SK-N-SH (cell line): ENCODE results near the gene ZNF680. TPM values are rescaled to one million over a fixed set of nuclear protein-coding genes. Genes with fewer than 3 reads are reported as not detected.

Experiments used
- CTCF ChIA-PET: fragments of 300-600, 350-600 bp; formaldehyde crosslinking; extraction: SDS; loops from one replicate; lab custom pipeline; 2021; lab: Yijun Ruan, JAX
- POLR2A ChIA-PET: fragments of 350-600 bp; sonication (Branson Sonifier 250); formaldehyde crosslinking; extraction: SDS; loops from one replicate; lab custom pipeline; 2020; ENCODE audit warnings: antibody characterized with exemption, inconsistent platforms; lab: Yijun Ruan, JAX
- DNase-seq: peaks from one replicate; pipeline ENCODE4 v3.0.0; 2012
- H2AFZ ChIP-seq: fragments of 200-600 bp; sonication (generic); 2 replicates; pipeline ENCODE4 v1.8.1; 2016; ENCODE audit warnings: antibody characterized with exemption, mild to moderate bottlenecking, low read depth
- H3F3A ChIP-seq: fragments of 200-600 bp; sonication (generic); replicated peaks from 2 replicates; pipeline ENCODE3; 2016; ENCODE audit warnings: antibody characterized with exemption, mild to moderate bottlenecking; ENCODE audit not compliant: insufficient read depth
- H3K27ac ChIP-seq, 2 experiments: fragments of 200-500 bp in 1 of 2; fragments of 200-600 bp in 1 of 2; sonication (Bioruptor generic) in 1 of 2; sonication (generic), shearing (Covaris generic) in 1 of 2; 2 replicates each; pipeline versions ENCODE4 v1.5.1 to v1.6.1; 2014 to 2016; ENCODE audit warnings: low read depth in 2 of 2, inconsistent platforms in 1 of 2, low read length in 1 of 2, mild to moderate bottlenecking in 1 of 2, mixed read lengths in 1 of 2
- H3K27me3 ChIP-seq: fragments of 200-600 bp; sonication (generic), shearing (Covaris generic); 2 replicates; pipeline ENCODE4 v1.6.1; 2016; ENCODE audit warnings: mixed run types; ENCODE audit not compliant: insufficient read depth
- H3K36me3 ChIP-seq, 2 experiments: fragments of 200-500 bp in 1 of 2; fragments of 200-600 bp in 1 of 2; sonication (Bioruptor generic) in 1 of 2; sonication (generic) in 1 of 2; replicated peaks in 1 of 2; 2 replicates each; pipeline versions ENCODE3 to v1.5.1; 2014 to 2016; ENCODE audit warnings: low read length in 1 of 2, mild to moderate bottlenecking in 1 of 2; ENCODE audit not compliant: insufficient read depth in 2 of 2, control insufficient read depth in 1 of 2
- H3K4me1 ChIP-seq, 2 experiments: fragments of 200-500 bp in 1 of 2; fragments of 200-600 bp in 1 of 2; sonication (Bioruptor generic) in 1 of 2; sonication (generic), shearing (Covaris generic) in 1 of 2; 2 replicates each; pipeline versions ENCODE4 v1.5.1 to v1.6.1; 2014 to 2016; ENCODE audit warnings: low read depth in 1 of 2, low read length in 1 of 2, mixed run types in 1 of 2; ENCODE audit not compliant: insufficient read depth in 2 of 2, control insufficient read depth in 1 of 2
- H3K4me2 ChIP-seq: fragments of 200-600 bp; sonication (generic), shearing (Covaris generic); 2 replicates; pipeline ENCODE4 v1.6.1; 2017; ENCODE audit warnings: mixed run types
- H3K4me3 ChIP-seq, 2 experiments: fragments of 200-500 bp in 1 of 2; fragments of 200-600 bp in 1 of 2; sonication (Bioruptor generic) in 1 of 2; sonication (generic), shearing (Covaris generic) in 1 of 2; 2 replicates each; pipeline versions ENCODE4 v1.5.1 to v1.8.1; 2014 to 2016; ENCODE audit warnings: low read depth in 2 of 2, inconsistent platforms in 1 of 2, low read length in 1 of 2, mild to moderate bottlenecking in 1 of 2, mixed read lengths in 1 of 2, moderate library complexity in 1 of 2
- H3K79me2 ChIP-seq: fragments of 200-600 bp; sonication (generic); 2 replicates; pipeline ENCODE4 v1.8.1; 2017; ENCODE audit warnings: mild to moderate bottlenecking; ENCODE audit not compliant: insufficient read depth
- H3K9ac ChIP-seq: fragments of 200-600 bp; sonication (generic); 2 replicates; pipeline ENCODE4 v1.6.1; 2017; ENCODE audit warnings: mixed run types
- H3K9me2 ChIP-seq: fragments of 200-600 bp; sonication (generic); 2 replicates; pipeline ENCODE4 v1.6.1; 2017; ENCODE audit warnings: mixed run types
- H3K9me3 ChIP-seq: fragments of 200-600 bp; sonication (generic); 2 replicates; pipeline ENCODE4 v1.6.1; 2017; ENCODE audit warnings: mixed run types, mild to moderate bottlenecking, moderate library complexity
- H4K20me1 ChIP-seq: fragments of 200-600 bp; sonication (generic); 2 replicates; pipeline ENCODE4 v1.6.1; 2017; ENCODE audit warnings: mild to moderate bottlenecking, mixed run types; ENCODE audit not compliant: insufficient read depth
- CHD2 ChIP-seq: fragments of 150-350 bp; IDR thresholded peaks from 2 replicates; pipeline ENCODE4 v1.6.1; 2018; ENCODE audit warnings: low read length; ENCODE audit not compliant: partially characterized antibody
- EP300 ChIP-seq, 2 experiments: IDR thresholded peaks; 2 replicates each; pipeline versions ENCODE4 v1.4.0 to v1.6.1; 2012; ENCODE audit warnings: borderline replicate concordance in 1 of 2, low read depth in 1 of 2, low read length in 1 of 2
- EZH2phosphoT487 ChIP-seq: fragments of 200-600 bp; sonication (generic); IDR thresholded peaks from 2 replicates; pipeline ENCODE4 v1.6.1; 2017; ENCODE audit warnings: low read depth, mixed run types, mild to moderate bottlenecking, antibody characterized with exemption, moderate library complexity, borderline replicate concordance
- FOXJ3 ChIP-seq: sonication (generic); formaldehyde crosslinking; IDR thresholded peaks from 2 replicates; pipeline ENCODE4 v1.5.1; 2020; ENCODE audit warnings: mild to moderate bottlenecking, missing genetic modification reagents
- GATA2 ChIP-seq: sonication (generic); formaldehyde crosslinking; IDR thresholded peaks from 2 replicates; pipeline ENCODE4 v1.5.0; 2020; ENCODE audit warnings: mild to moderate bottlenecking, missing genetic modification reagents
- MAX ChIP-seq: IDR thresholded peaks from 2 replicates; pipeline ENCODE4 v1.4.0; 2012; ENCODE audit warnings: low read depth
- NFIC ChIP-seq: IDR thresholded peaks from 2 replicates; pipeline ENCODE4 v1.4.0; 2012; ENCODE audit warnings: borderline replicate concordance
- POLR2AphosphoS5 ChIP-seq: IDR thresholded peaks from 2 replicates; pipeline ENCODE4 v1.6.1; 2012; ENCODE audit warnings: low read depth, low read length
- SMC3 ChIP-seq: IDR thresholded peaks from 2 replicates; pipeline ENCODE4 v1.6.1; 2012; ENCODE audit warnings: low read depth, low read length, improper control_type of control experiment
- TCF12 ChIP-seq: IDR thresholded peaks from 2 replicates; pipeline ENCODE4 v1.4.0; 2012
- TEAD4 ChIP-seq: IDR thresholded peaks from 2 replicates; pipeline ENCODE4 v1.4.0; 2012; ENCODE audit warnings: mild to moderate bottlenecking, borderline replicate concordance; ENCODE audit not compliant: insufficient read depth
- YY1 ChIP-seq: IDR thresholded peaks from 2 replicates; pipeline ENCODE4 v1.4.0; 2012; ENCODE audit warnings: low read depth, mild to moderate bottlenecking
- WGBS: methylation state at CpG from one replicate; pipeline ENCODE4 v1.1.6; 2017; ENCODE audit warnings: low lambda C conversion rate; 5-methylcytosine and 5-hydroxymethylcytosine counted together
- polyA plus RNA-seq, 3 experiments: library from polyadenylated mRNA; depleted of rRNA; stranded (reverse); fragments of >200 nt; gene quantifications; 2 replicates each; pipeline ENCODE4 v1.2.3, GENCODE V29; 2012
- TF ChIP-seq, protein P1 (sequence below): fragments of 150-350 bp; IDR thresholded peaks from 2 replicates; pipeline ENCODE4 v1.6.1; 2017; ENCODE audit warnings: antibody characterized with exemption, low read length, low read depth, borderline replicate concordance
- TF ChIP-seq, protein P2 (sequence below): IDR thresholded peaks from 2 replicates; pipeline ENCODE4 v1.4.0; 2012; ENCODE audit warnings: low read depth, borderline replicate concordance
- TF ChIP-seq, protein P3 (sequence below): IDR thresholded peaks from 2 replicates; pipeline ENCODE4 v1.4.0; 2012; ENCODE audit warnings: low read depth, borderline replicate concordance

The ZNF680 gene
- polyA plus RNA-seq, 1 of the 3 experiments (the other 2 are of a cell fraction) = 1.6 TPM

- TF ChIP-seq CHD2 (no peak), FOXJ3 (CRISPR knock-in tag) (no peak), EP300 (IDR thresholded peaks at IDR 0.05; ENCODE audit: borderline replicate concordance in 1 of 2, low read depth in 1 of 2, low read length in 1 of 2) (no peak), YY1 (no peak), NFIC (no peak), TEAD4 (no peak), MAX (no peak)
- TF ChIP-seq, protein P1, sequence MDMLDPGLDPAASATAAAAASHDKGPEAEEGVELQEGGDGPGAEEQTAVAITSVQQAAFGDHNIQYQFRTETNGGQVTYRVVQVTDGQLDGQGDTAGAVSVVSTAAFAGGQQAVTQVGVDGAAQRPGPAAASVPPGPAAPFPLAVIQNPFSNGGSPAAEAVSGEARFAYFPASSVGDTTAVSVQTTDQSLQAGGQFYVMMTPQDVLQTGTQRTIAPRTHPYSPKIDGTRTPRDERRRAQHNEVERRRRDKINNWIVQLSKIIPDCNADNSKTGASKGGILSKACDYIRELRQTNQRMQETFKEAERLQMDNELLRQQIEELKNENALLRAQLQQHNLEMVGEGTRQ = no peak
- TF ChIP-seq, protein P2, sequence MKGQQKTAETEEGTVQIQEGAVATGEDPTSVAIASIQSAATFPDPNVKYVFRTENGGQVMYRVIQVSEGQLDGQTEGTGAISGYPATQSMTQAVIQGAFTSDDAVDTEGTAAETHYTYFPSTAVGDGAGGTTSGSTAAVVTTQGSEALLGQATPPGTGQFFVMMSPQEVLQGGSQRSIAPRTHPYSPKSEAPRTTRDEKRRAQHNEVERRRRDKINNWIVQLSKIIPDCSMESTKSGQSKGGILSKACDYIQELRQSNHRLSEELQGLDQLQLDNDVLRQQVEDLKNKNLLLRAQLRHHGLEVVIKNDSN = no peak
- Histone ChIP-seq H3K27ac (no peak overlapping the region), H4K20me1 (no peaks in the 10 kb centered on the region), H2AFZ (no peak overlapping the region), H3K4me1 (peaks cover 0 to 3% of the 10 kb centered on the region in 2 experiments; a peak in 1 of 4 replicates), H3K79me2 (no peaks in the 10 kb centered on the region), H3K9me2 (no peaks in the 10 kb centered on the region), H3K27me3 (no peaks in the 10 kb centered on the region), H3K36me3 (peaks cover 0 to 3% of the 10 kb centered on the region in 2 experiments), H3K4me2 (no peak overlapping the region), H3K9me3 (no peaks in the 10 kb centered on the region; the same call in 1 of the 2 replicates), H3F3A (peaks cover 3% of the 10 kb centered on the region), H3K9ac (no peak overlapping the region), H3K4me3 (no peak overlapping the region)
- DNase-seq = no peak
- ChIA-PET POLR2A (no interaction called here), CTCF (interaction anchor here (0.7 kb wide), 1 partner anchor 139 kb away, joined by 3 read pairs; no protein-coding TSS in a partner anchor)
- 76% methylated on average over 1 of the region's 1 CpG for WGBS
Measured at GRCh38 chr7:64498270-64498669, 64.6 kb downstream of the ZNF680 start.

DNA sequence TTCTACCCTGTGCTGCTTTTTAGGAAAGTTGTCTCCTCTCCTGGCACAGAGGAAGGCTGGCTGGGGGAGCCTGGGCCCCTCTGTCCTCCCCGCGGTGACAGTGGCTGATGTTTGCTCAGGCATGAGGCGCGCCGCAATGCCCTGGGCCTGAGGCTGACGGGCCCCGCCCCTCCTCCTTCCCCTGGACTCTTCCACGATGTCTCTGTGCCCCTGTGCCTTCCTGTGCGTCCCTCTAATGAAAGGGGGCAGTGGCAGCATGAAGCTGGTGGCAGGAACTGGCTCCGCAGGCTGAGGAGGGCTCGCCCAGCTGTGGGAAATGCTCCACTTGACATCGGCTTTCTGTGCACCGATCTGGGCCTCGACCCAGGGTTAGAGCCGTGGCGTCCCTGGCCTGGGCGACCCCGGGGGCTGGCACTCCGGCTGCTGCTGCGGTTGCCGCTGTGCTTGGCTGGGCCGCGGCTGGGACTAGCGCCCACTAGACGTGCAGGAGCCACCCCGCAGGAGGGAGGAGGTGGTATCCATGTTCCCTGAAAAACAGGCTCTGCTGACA is 67.9 kb downstream of the ZNF680 start:
- Histone ChIP-seq H2AFZ (no peak overlapping the region), H3K9me3 (no peaks in the 10 kb centered on the region; the same call in 1 of the 2 replicates), H3K27me3 (no peaks in the 10 kb centered on the region), H3K27ac (no peak overlapping the region), H3K9ac (no peak overlapping the region), H4K20me1 (no peaks in the 10 kb centered on the region), H3K9me2 (no peaks in the 10 kb centered on the region), H3K79me2 (no peaks in the 10 kb centered on the region), H3K4me1 (peaks cover 0 to 3% of the 10 kb centered on the region in 2 experiments; a peak in 1 of 4 replicates), H3K36me3 (peaks cover 0 to 3% of the 10 kb centered on the region in 2 experiments), H3K4me3 (peak overlapping the region in 1 of 2 experiments; percentile 26; a peak in 2 of 4 replicates)
- WGBS = 40% methylated on average over 20 of the region's 26 CpGs
- POLR2A ChIA-PET = no interaction called here
- DNase-seq = peak; percentile 73
- TF ChIP-seq SMC3 (no peak), GATA2 (CRISPR knock-in tag) (no peak), TCF12 (no peak), POLR2AphosphoS5 (no peak), EZH2phosphoT487 (no peak)
- TF ChIP-seq, protein P1 = no peak
- TF ChIP-seq, protein P3, sequence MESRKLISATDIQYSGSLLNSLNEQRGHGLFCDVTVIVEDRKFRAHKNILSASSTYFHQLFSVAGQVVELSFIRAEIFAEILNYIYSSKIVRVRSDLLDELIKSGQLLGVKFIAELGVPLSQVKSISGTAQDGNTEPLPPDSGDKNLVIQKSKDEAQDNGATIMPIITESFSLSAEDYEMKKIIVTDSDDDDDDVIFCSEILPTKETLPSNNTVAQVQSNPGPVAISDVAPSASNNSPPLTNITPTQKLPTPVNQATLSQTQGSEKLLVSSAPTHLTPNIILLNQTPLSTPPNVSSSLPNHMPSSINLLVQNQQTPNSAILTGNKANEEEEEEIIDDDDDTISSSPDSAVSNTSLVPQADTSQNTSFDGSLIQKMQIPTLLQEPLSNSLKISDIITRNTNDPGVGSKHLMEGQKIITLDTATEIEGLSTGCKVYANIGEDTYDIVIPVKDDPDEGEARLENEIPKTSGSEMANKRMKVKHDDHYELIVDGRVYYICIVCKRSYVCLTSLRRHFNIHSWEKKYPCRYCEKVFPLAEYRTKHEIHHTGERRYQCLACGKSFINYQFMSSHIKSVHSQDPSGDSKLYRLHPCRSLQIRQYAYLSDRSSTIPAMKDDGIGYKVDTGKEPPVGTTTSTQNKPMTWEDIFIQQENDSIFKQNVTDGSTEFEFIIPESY = no peak
- TF ChIP-seq, all 33 proteins: peak for 0
- H3K4me2 ChIP-seq = no peak overlapping the region; the same call in 1 of the 2 replicates
- peaks cover 3% of the 10 kb centered on the region for H3F3A ChIP-seq
- CTCF ChIA-PET = interaction anchor here (0.8 to 1.0 kb wide), 2 partner anchors 16 to 31 kb away, joined by 3 to 4 read pairs; no protein-coding TSS in a partner anchor
